H1 (cell line): ENCODE measurements around the gene HOXD12. TPM values are rescaled to one million over a fixed set of nuclear protein-coding genes. Genes with fewer than 3 reads are reported as not detected.

ENCODE experiments used
- CTCF ChIA-PET: fragments of 300-600 bp; sonication (Branson Sonifier 250); formaldehyde crosslinking; loops from one replicate; lab custom pipeline; 2021; ENCODE audit not compliant: partially characterized antibody; lab: Charles Lee
- POLR2A ChIA-PET: fragments of 300-600 bp; sonication (Branson Sonifier 250); formaldehyde crosslinking; loops from one replicate; lab custom pipeline; 2021; ENCODE audit warnings: inconsistent platforms; ENCODE audit not compliant: partially characterized antibody; lab: Charles Lee
- DNase-seq, 2 experiments: peaks; one replicate each; pipeline versions ENCODE4 v3.0.0 to v3.0.0-alpha.2; 2010 to 2022; ENCODE audit warnings: low spot score in 2 of 2, low read depth in 1 of 2, mixed read lengths in 1 of 2
- FAIRE-seq: peaks from 2 replicates; lab custom pipeline; 2011; peaks lifted over from hg19 to GRCh38; lab: Jason Lieb, UNC
- H2AFZ ChIP-seq: 2 replicates; pipeline ENCODE4 v1.8.1; 2012; ENCODE audit warnings: low read length, inconsistent platforms
- H2AK5ac ChIP-seq: 2 replicates; pipeline ENCODE4 v1.6.1; 2013; ENCODE audit warnings: low read depth, low read length
- H2BK120ac ChIP-seq: replicated peaks from 2 replicates; pipeline ENCODE3; 2013; ENCODE audit warnings: low read depth, low read length, inconsistent platforms
- H2BK12ac ChIP-seq: 2 replicates; pipeline ENCODE4 v1.6.1; 2013; ENCODE audit warnings: low read depth, low read length
- H2BK15ac ChIP-seq: 2 replicates; pipeline ENCODE4 v1.6.1; 2013; ENCODE audit warnings: low read length
- H2BK20ac ChIP-seq: 2 replicates; pipeline ENCODE4 v1.6.1; 2013; ENCODE audit warnings: low read length
- H2BK5ac ChIP-seq: 2 replicates; pipeline ENCODE4 v1.6.1; 2013; ENCODE audit warnings: low read depth, low read length
- H3K14ac ChIP-seq: 2 replicates; pipeline ENCODE4 v1.6.1; 2013; ENCODE audit warnings: inconsistent platforms; ENCODE audit not compliant: insufficient read length
- H3K18ac ChIP-seq: 2 replicates; pipeline ENCODE4 v1.6.1; 2013; ENCODE audit warnings: low read length; ENCODE audit errors: extremely low read depth
- H3K23ac ChIP-seq: 2 replicates; pipeline ENCODE4 v1.6.1; 2013; ENCODE audit warnings: inconsistent platforms; ENCODE audit not compliant: insufficient read length
- H3K23me2 ChIP-seq: 2 replicates; pipeline ENCODE4 v1.6.1; 2013; ENCODE audit warnings: low read depth, low read length
- H3K27ac ChIP-seq: 2 replicates; pipeline ENCODE4 v1.6.1; 2011; ENCODE audit warnings: low read depth, low read length, inconsistent platforms
- H3K27me3 ChIP-seq, 4 experiments: replicated peaks in 1 of 4; 1 replicate in 1 of 4; 2 replicates in 3 of 4; pipeline versions ENCODE4 v1.6.1 to v1.8.1; 2011 to 2013; ENCODE audit warnings: low read length in 3 of 4, mild to moderate bottlenecking in 3 of 4, inconsistent platforms in 2 of 4, mixed read lengths in 2 of 4, moderate library complexity in 1 of 4; ENCODE audit not compliant: control insufficient read depth in 3 of 4, insufficient read depth in 3 of 4; ENCODE audit errors: extremely low read depth in 1 of 4
- H3K36me3 ChIP-seq, 4 experiments: 2 replicates each; pipeline versions ENCODE4 v1.6.1 to v1.8.1; 2011 to 2013; ENCODE audit warnings: mild to moderate bottlenecking in 4 of 4, low read length in 3 of 4, moderate library complexity in 2 of 4, control low read depth in 1 of 4, inconsistent platforms in 1 of 4; ENCODE audit not compliant: insufficient read depth in 4 of 4, control insufficient read depth in 2 of 4
- H3K4ac ChIP-seq: replicated peaks from 2 replicates; pipeline ENCODE3; 2013; ENCODE audit warnings: low read length, low read depth, mixed read lengths, inconsistent platforms; ENCODE audit not compliant: insufficient read length
- H3K4me1 ChIP-seq, 4 experiments: replicated peaks in 1 of 4; 1 replicate in 1 of 4; 2 replicates in 3 of 4; pipeline versions ENCODE4 v1.6.1 to v1.8.1; 2011 to 2013; ENCODE audit warnings: low read length in 3 of 4, inconsistent platforms in 2 of 4, mixed read lengths in 1 of 4; ENCODE audit not compliant: insufficient read depth in 4 of 4, control insufficient read depth in 3 of 4
- H3K4me2 ChIP-seq, 2 experiments: 2 replicates each; pipeline versions ENCODE4 v1.6.1 to v1.8.1; 2011 to 2013; ENCODE audit warnings: low read depth in 2 of 2, low read length in 2 of 2, control low read depth in 1 of 2, inconsistent platforms in 1 of 2, mild to moderate bottlenecking in 1 of 2; ENCODE audit not compliant: insufficient read depth in 1 of 2
- H3K4me3 ChIP-seq, 4 experiments: fragments of 200-600, 300-600 bp in 1 of 4; sonication (generic), shearing (Covaris generic), sonication (Bioruptor Twin) in 1 of 4; 2 replicates each; pipeline versions ENCODE4 v1.5.1 to v1.8.1; 2011 to 2016; ENCODE audit warnings: low read length in 4 of 4, low read depth in 3 of 4, control low read depth in 2 of 4, inconsistent platforms in 2 of 4, mild to moderate bottlenecking in 2 of 4, mixed read lengths in 1 of 4, moderate library complexity in 1 of 4; ENCODE audit not compliant: insufficient read depth in 2 of 4; ENCODE audit errors: extremely low read depth in 1 of 4
- H3K56ac ChIP-seq: replicated peaks from 2 replicates; pipeline ENCODE3; 2013; ENCODE audit warnings: low read depth, mild to moderate bottlenecking, mixed read lengths, low read length, inconsistent platforms; ENCODE audit not compliant: insufficient read length
- H3K79me1 ChIP-seq: 2 replicates; pipeline ENCODE4 v1.6.1; 2013; ENCODE audit warnings: low read depth, low read length, control low read depth
- H3K79me2 ChIP-seq, 2 experiments: 2 replicates each; pipeline versions ENCODE4 v1.6.1 to v1.8.1; 2012 to 2013; ENCODE audit warnings: low read length in 2 of 2, mild to moderate bottlenecking in 2 of 2, inconsistent platforms in 1 of 2; ENCODE audit not compliant: insufficient read depth in 2 of 2, control insufficient read depth in 1 of 2
- H3K9ac ChIP-seq, 4 experiments: replicated peaks in 1 of 4; 1 replicate in 1 of 4; 2 replicates in 3 of 4; pipeline versions ENCODE4 v1.6.1 to v1.8.1; 2011 to 2013; ENCODE audit warnings: low read depth in 3 of 4, low read length in 3 of 4, control low read depth in 2 of 4, mild to moderate bottlenecking in 2 of 4, moderate library complexity in 2 of 4, inconsistent platforms in 1 of 4; ENCODE audit errors: extremely low read depth in 1 of 4
- H3K9me3 ChIP-seq, 2 experiments: 2 replicates each; pipeline versions ENCODE4 v1.6.1 to v1.8.1; 2012 to 2013; ENCODE audit warnings: mild to moderate bottlenecking in 2 of 2, moderate library complexity in 2 of 2, control low read depth in 1 of 2, inconsistent platforms in 1 of 2, low read depth in 1 of 2, low read length in 1 of 2, mixed read lengths in 1 of 2; ENCODE audit not compliant: insufficient read depth in 2 of 2
- H4K20me1 ChIP-seq, 2 experiments: replicated peaks in 1 of 2; 2 replicates each; pipeline versions ENCODE3 to v1.8.1; 2011 to 2013; ENCODE audit warnings: inconsistent platforms in 2 of 2, low read length in 2 of 2, mild to moderate bottlenecking in 1 of 2; ENCODE audit not compliant: insufficient read depth in 2 of 2, control insufficient read depth in 1 of 2
- H4K5ac ChIP-seq: 2 replicates; pipeline ENCODE4 v1.6.1; 2013; ENCODE audit warnings: low read length, low read depth, mixed read lengths, inconsistent platforms; ENCODE audit not compliant: insufficient read length
- H4K8ac ChIP-seq: 2 replicates; pipeline ENCODE4 v1.8.0; 2013; ENCODE audit warnings: mild to moderate bottlenecking, moderate library complexity, low read length, inconsistent platforms; ENCODE audit not compliant: insufficient read depth; ENCODE audit errors: extremely low read depth
- H4K91ac ChIP-seq: replicated peaks from 2 replicates; pipeline ENCODE3; 2013; ENCODE audit warnings: low read length, mixed read lengths, inconsistent platforms; ENCODE audit not compliant: insufficient read length
- ASH2L ChIP-seq: fragments of 200-600, 300-600 bp; sonication (generic); IDR thresholded peaks from one replicate; pipeline ENCODE4 v1.7.1; 2017; ENCODE audit warnings: low read length
- CBX5 ChIP-seq: fragments of 300-800, 300-1000 bp; sonication (generic); IDR thresholded peaks from 2 replicates; pipeline ENCODE4 v1.7.1; 2016; ENCODE audit warnings: antibody characterized with exemption, low read length, low read depth
- CTCF ChIP-seq, 3 experiments: IDR thresholded peaks; 1 replicate in 2 of 3; 2 replicates in 1 of 3; pipeline versions ENCODE4 v1.5.1 to v1.6.1; 2011; ENCODE audit warnings: low read length in 3 of 3, mild to moderate bottlenecking in 3 of 3, inconsistent platforms in 2 of 3, low read depth in 1 of 3, moderate library complexity in 1 of 3; ENCODE audit not compliant: insufficient read depth in 1 of 3; ENCODE audit errors: control extremely low read depth in 1 of 3
- EGR1 ChIP-seq: IDR thresholded peaks from 2 replicates; pipeline ENCODE4 v1.6.1; 2011; ENCODE audit warnings: low read depth, low read length, borderline replicate concordance
- EZH2 ChIP-seq: fragments of 200-600 bp; sonication (generic); IDR thresholded peaks from 2 replicates; pipeline ENCODE4 v1.7.1; 2012; ENCODE audit warnings: low read depth, mild to moderate bottlenecking, moderate library complexity, low read length, inconsistent platforms; ENCODE audit not compliant: severe bottlenecking
- MAX ChIP-seq: IDR thresholded peaks from 2 replicates; pipeline ENCODE4 v1.6.1; 2012; ENCODE audit warnings: inconsistent platforms
- USF2 ChIP-seq: IDR thresholded peaks from 2 replicates; pipeline ENCODE4 v1.6.1; 2011; ENCODE audit warnings: low read length, improper control_type of control experiment
- WGBS, 2 experiments: shearing (Covaris generic) in 1 of 2; methylation state at CpG; one replicate each; pipeline versions ENCODE4 v1.1.6 to v1.1.7; 2013 to 2015; ENCODE audit warnings: low lambda C conversion rate in 2 of 2, mixed read lengths in 2 of 2, inconsistent platforms in 1 of 2, low coverage in 1 of 2, missing lambda C conversion rate in 1 of 2; ENCODE audit not compliant: insufficient replicate concordance in 2 of 2, insufficient coverage in 1 of 2, insufficient read length in 1 of 2; ENCODE audit errors: extremely low coverage in 1 of 2, missing lambda C conversion rate in 1 of 2; 5-methylcytosine and 5-hydroxymethylcytosine counted together
- polyA plus RNA-seq, 7 experiments: library from polyadenylated mRNA; depleted of rRNA in 3 of 7; stranded (reverse) in 5 of 7; unstranded in 2 of 7; fragments of >200 nt in 5 of 7; fragments of 200-250 nt in 2 of 7; gene quantifications; 1 replicate in 5 of 7; 2 replicates in 1 of 7; 4 replicates in 1 of 7; pipeline versions ENCODE4 v1.2.1 to v1.2.3, GENCODE V29; 2011 to 2013; ENCODE audit warnings: missing spikeins in 2 of 7, mixed read lengths in 2 of 7
- total RNA-seq: library from RNA; stranded (reverse); fragmentation: NEBNext Ultra II Directional; extraction: Animal tissue kit (Norgen Biotek cat#: 25700); gene quantifications from 2 replicates; pipeline ENCODE4 v1.2.1, GENCODE V29; 2021

HOXD12 gene
- total and polyA plus RNA-seq, 2 of the 8 experiments (the other 6 are each of a cell fraction or from before 2014, with no cell fraction given), result not detected

GRCh38 chr2:176122683-176123410 lies 23.3 kb downstream of the HOXD12 start, which contains the start of gene HOXD9:
Gene HOXD9, plus strand, starts transcription at chr2:176122719. Its CDS starts 50 bp downstream, at chr2:176122769.
- Histone ChIP-seq H3K14ac (no peak within 1 kb of the TSS), H2BK20ac (no peak within 1 kb of the TSS), H3K79me2 (no peaks in the 10 kb centered on the region), H2BK15ac (no peak within 1 kb of the TSS), H3K18ac (no peak within 1 kb of the TSS; the same call in none of the 2 replicates), H3K4me3 (peak within 1 kb of the TSS; percentile 9 to 49 (median 19); a peak in 6 of 8 replicates), H2AK5ac (no peak within 1 kb of the TSS), H3K9ac (no peak within 1 kb of the TSS), H3K23me2 (peaks cover 2% of the 10 kb centered on the region; the same call in 1 of the 2 replicates), H3K4me1 (peaks cover 0 to 10% (median 5%) of the 10 kb centered on the region in 4 experiments; a peak in 3 of 7 replicates), H3K27me3 (peaks cover 92 to 100% (median 99%) of the 10 kb centered on the region in 4 experiments), H3K36me3 (peaks cover 0 to 22% (median 0%) of the 10 kb centered on the region in 4 experiments; a peak in 1 of 8 replicates), H4K8ac (peak within 1 kb of the TSS; percentile 63; the same call in 1 of the 2 replicates), H3K27ac (no peak within 1 kb of the TSS), H4K5ac (no peak within 1 kb of the TSS), H3K56ac (no peak within 1 kb of the TSS), H2BK5ac (no peak within 1 kb of the TSS), H4K20me1 (peaks cover 22 to 37% of the 10 kb centered on the region in 2 experiments), H3K9me3 (no peaks in the 10 kb centered on the region; a peak in 1 of 4 replicates), H3K23ac (no peak within 1 kb of the TSS), H3K79me1 (no peaks in the 10 kb centered on the region), H2AFZ (no peak within 1 kb of the TSS), H4K91ac (no peak within 1 kb of the TSS), H3K4ac (no peak within 1 kb of the TSS), H2BK120ac (no peak within 1 kb of the TSS), H2BK12ac (no peak within 1 kb of the TSS), H3K4me2 (peak within 1 kb of the TSS; percentile 56 to 84)
- ChIA-PET POLR2A (no interaction called here), CTCF (interaction anchor here (0.7 to 4.7 kb wide), 9 partner anchors 7 to 1026 kb away, joined by 3 to 42 read pairs (median 6); partner anchors contain the start of gene HOXD8)
- FAIRE-seq (no peak), DNase-seq (peak in 1 of 2 experiments; percentile 75)
- WGBS, 2 experiments, result 2% methylated on average over 37 of the region's 84 CpGs; no CpG with 5 or more reads in 1 of the 2 experiments
- TF ChIP-seq EGR1 (0 out of 2 replicates have a peak, but pooled peaks have one; percentile 17), MAX (peak; percentile 60), EZH2 (peak; percentile 91), USF2 (peak; percentile 65), CTCF (IDR thresholded peaks at IDR 0.05; ENCODE audit: control extremely low read depth in 1 of 3, insufficient read depth in 1 of 3, low read depth in 1 of 3, low read length in 3 of 3) (no peak), ASH2L (peak; percentile 41), CBX5 (no peak)
